ENCODE results near the gene ACADL.

Gene ACADL

GRCh38 chr2:210167227-210167626 lies 58.0 kb downstream of the ACADL start:
- no peak for DNase-seq

DNA sequence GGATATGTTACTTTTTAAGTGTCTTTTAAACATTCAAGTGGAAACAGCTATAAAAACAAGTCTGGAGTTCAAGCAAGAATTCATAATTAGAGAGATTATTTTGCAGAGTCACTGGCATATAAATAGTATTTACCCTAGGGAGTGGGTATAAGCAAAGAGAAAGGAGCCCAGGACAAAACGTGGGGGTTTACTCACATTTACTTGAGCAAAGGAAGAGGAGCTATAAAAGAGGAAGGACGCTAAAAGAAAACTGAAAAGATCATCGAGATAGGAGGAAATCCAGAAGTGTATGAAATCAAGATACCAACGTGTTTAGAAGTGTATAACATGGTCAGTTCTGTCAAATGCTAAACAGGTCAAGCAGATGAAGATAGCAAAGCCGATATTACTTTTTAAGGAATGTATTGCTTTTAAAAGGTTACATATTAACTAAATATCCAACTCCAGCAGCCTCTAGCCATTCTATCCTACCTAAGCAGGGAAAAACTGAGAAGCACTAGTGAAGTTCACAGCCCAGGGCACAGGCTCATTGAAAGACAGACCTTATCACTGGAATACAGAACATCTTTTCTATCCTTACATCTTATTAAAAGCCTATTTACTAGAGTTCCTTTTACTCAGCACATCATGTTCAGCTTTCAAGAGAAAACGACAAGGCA lies 62.7 kb downstream of the ACADL start:
- DNase-seq = no peak

- DNase-seq = no peak
Observed at GRCh38 chr2:210159059-210159458, 66.2 kb downstream of the ACADL start.

DNA sequence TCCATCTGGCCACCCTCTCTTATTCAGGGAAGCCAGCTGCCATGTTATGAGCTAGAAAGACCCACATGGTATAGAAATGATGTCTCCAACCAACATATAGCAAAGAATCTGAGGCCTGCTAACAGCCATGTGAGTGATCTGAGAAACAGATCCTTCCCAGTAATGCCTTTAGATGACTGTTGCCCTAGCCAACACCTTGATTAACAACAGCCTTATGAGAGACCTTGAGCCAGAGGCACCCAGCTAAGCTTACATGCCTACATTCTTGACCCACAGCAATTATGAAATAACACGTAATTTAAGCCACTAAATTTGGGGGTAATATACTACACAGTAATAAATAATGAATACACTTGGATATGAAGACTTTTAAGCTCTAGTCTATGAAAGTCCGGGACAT lies 67.0 kb downstream of the ACADL start:
- no peak for DNase-seq

DNA sequence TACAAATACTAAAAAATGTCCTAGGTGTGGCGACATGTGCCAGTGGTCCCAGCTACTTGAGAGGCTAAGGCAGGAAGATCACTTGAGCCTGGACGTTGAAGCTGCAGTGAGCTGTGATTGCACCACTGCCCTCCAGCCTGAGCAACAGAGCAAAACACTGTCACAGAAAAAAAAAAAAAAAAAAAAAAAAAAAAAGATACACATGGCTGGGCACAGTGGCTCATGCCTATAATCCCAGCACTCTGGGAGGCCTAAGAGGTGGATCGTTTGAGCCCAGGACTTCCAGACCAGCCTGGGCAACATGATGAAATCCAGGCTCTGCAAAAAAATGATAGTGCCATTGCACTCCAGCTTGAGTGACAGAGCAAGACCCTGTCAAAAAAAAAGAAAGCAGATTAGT lies 67.7 kb downstream of the ACADL start:
- no peak for DNase-seq

DNA sequence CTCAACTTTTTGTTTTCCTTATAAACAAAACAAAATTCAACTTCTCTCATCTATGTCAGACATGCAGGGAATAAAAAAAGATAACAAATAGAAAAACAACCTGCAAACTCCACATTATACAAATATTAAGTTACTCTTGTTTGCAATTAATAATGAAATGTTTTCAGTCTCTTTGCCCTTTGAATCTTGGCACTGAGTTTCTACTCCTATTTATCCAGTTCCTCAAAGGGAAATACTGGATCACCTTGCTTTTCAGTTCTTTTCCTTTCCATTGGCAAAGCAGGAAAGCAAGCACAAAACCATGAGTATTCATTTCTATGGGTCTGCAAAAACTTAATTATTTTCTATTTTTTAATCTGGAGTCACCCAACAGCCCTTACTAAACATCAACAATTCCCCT lies 77.6 kb downstream of the ACADL start:
- no peak for DNase-seq

Measured in NCI-H446 treated with DMSO at 0.1 percent for 48 hours (cell line).